Astrocyte (in vitro differentiated cells and primary cell): ENCODE measurements around the gene HMOX2. TPM values are rescaled to one million over a fixed set of nuclear protein-coding genes. Genes with fewer than 3 reads are reported as not detected.

ENCODE experiments used
- DNase-seq: peaks from one replicate; pipeline ENCODE4 v3.0.0-alpha.2; 2010; ENCODE audit warnings: low read depth
- FAIRE-seq: peaks from 2 replicates; lab custom pipeline; 2011; peaks lifted over from hg19 to GRCh38; lab: Jason Lieb, UNC
- H2AFZ ChIP-seq: 2 replicates; pipeline ENCODE4 v1.6.0; 2012; ENCODE audit warnings: low read depth, low read length, inconsistent platforms
- H3K27ac ChIP-seq: 2 replicates; pipeline ENCODE4 v1.5.1; 2011; ENCODE audit warnings: low read depth, low read length, inconsistent platforms
- H3K27me3 ChIP-seq: 2 replicates; pipeline ENCODE4 v1.6.0; 2011; ENCODE audit warnings: low read length, inconsistent platforms; ENCODE audit not compliant: insufficient read depth
- H3K36me3 ChIP-seq: 2 replicates; pipeline ENCODE4 v1.5.1; 2011; ENCODE audit warnings: low read length, inconsistent platforms; ENCODE audit not compliant: insufficient read depth
- H3K4me1 ChIP-seq: 2 replicates; pipeline ENCODE4 v1.5.1; 2011; ENCODE audit warnings: low read length, inconsistent platforms; ENCODE audit not compliant: insufficient read depth
- H3K4me2 ChIP-seq: 2 replicates; pipeline ENCODE4 v1.6.0; 2012; ENCODE audit warnings: low read length, inconsistent platforms
- H3K4me3 ChIP-seq: 2 replicates; pipeline ENCODE4 v1.5.1; 2011; ENCODE audit warnings: low read depth, mild to moderate bottlenecking, low read length, inconsistent platforms; ENCODE audit not compliant: insufficient read depth
- H3K79me2 ChIP-seq: 2 replicates; pipeline ENCODE4 v1.6.0; 2012; ENCODE audit warnings: mild to moderate bottlenecking, low read length, inconsistent platforms; ENCODE audit not compliant: insufficient read depth
- H3K9ac ChIP-seq: 2 replicates; pipeline ENCODE4 v1.6.0; 2012; ENCODE audit warnings: mild to moderate bottlenecking, low read length, inconsistent platforms
- H3K9me3 ChIP-seq: 2 replicates; pipeline ENCODE4 v1.5.1; 2012; ENCODE audit warnings: low read depth, mild to moderate bottlenecking, low read length, inconsistent platforms; ENCODE audit not compliant: insufficient read depth
- H4K20me1 ChIP-seq: 2 replicates; pipeline ENCODE4 v1.6.0; 2012; ENCODE audit warnings: low read length, inconsistent platforms; ENCODE audit not compliant: insufficient read depth
- H3K27ac Mint-ChIP-seq: one replicate; pipeline ENCODE4 v1.8.0; 2021; ENCODE audit warnings: mild to moderate bottlenecking, mixed read lengths; ENCODE audit not compliant: unreplicated experiment
- H3K27me3 Mint-ChIP-seq: one replicate; pipeline ENCODE4 v1.8.0; 2021; ENCODE audit warnings: low read depth, mixed read lengths; ENCODE audit not compliant: unreplicated experiment
- H3K36me3 Mint-ChIP-seq: one replicate; pipeline ENCODE4 v1.8.0; 2021; ENCODE audit warnings: low read depth, mixed read lengths; ENCODE audit not compliant: unreplicated experiment
- H3K4me1 Mint-ChIP-seq: one replicate; pipeline ENCODE4 v1.8.0; 2021; ENCODE audit warnings: low read depth, mixed read lengths; ENCODE audit not compliant: unreplicated experiment
- H3K4me3 Mint-ChIP-seq: one replicate; pipeline ENCODE4 v1.8.0; 2021; ENCODE audit warnings: mild to moderate bottlenecking, moderate library complexity, mixed read lengths; ENCODE audit not compliant: unreplicated experiment
- H3K9me3 Mint-ChIP-seq: one replicate; pipeline ENCODE4 v1.8.0; 2021; ENCODE audit warnings: mild to moderate bottlenecking, mixed read lengths; ENCODE audit not compliant: unreplicated experiment
- EZH2 ChIP-seq: IDR thresholded peaks from 2 replicates; pipeline ENCODE4 v1.6.1; 2012; ENCODE audit warnings: mild to moderate bottlenecking, low read length, inconsistent platforms; ENCODE audit not compliant: insufficient read depth
- total RNA-seq: library from RNA; stranded (reverse); gene quantifications from 2 replicates; pipeline ENCODE4 v1.2.1, GENCODE V29; 2021
- TF ChIP-seq, protein P1 (sequence below): IDR thresholded peaks from 2 replicates; pipeline ENCODE4 v1.5.1; 2011; ENCODE audit warnings: low read depth, mild to moderate bottlenecking, inconsistent platforms, low read length, moderate library complexity; ENCODE audit not compliant: insufficient read depth

Gene HMOX2
- total RNA-seq, 1 donor from 2014 or later = 64.9 TPM

GRCh38 chr16:4452674-4453073 is 23.5 kb upstream of the HMOX2 start:
- Mint-ChIP-seq H3K4me1 (no peaks in the 10 kb centered on the region), H3K36me3 (peaks cover 17% of the 10 kb centered on the region), H3K4me3 (no peak overlapping the region), H3K9me3 (no peaks in the 10 kb centered on the region), H3K27ac (no peak overlapping the region), H3K27me3 (no peaks in the 10 kb centered on the region)
- no peak overlapping the region for H3K4me2 ChIP-seq
- H4K20me1 ChIP-seq = peaks cover 40% of the 10 kb centered on the region
- peaks cover 39% of the 10 kb centered on the region for H3K36me3 ChIP-seq
- no peak overlapping the region for H3K4me3 ChIP-seq
- DNase-seq = no peak
- H3K4me1 ChIP-seq = no peaks in the 10 kb centered on the region
- H3K9ac ChIP-seq = no peak overlapping the region
- H2AFZ ChIP-seq = no peak overlapping the region
- no peaks in the 10 kb centered on the region for H3K79me2 ChIP-seq
- TF ChIP-seq, protein P1, sequence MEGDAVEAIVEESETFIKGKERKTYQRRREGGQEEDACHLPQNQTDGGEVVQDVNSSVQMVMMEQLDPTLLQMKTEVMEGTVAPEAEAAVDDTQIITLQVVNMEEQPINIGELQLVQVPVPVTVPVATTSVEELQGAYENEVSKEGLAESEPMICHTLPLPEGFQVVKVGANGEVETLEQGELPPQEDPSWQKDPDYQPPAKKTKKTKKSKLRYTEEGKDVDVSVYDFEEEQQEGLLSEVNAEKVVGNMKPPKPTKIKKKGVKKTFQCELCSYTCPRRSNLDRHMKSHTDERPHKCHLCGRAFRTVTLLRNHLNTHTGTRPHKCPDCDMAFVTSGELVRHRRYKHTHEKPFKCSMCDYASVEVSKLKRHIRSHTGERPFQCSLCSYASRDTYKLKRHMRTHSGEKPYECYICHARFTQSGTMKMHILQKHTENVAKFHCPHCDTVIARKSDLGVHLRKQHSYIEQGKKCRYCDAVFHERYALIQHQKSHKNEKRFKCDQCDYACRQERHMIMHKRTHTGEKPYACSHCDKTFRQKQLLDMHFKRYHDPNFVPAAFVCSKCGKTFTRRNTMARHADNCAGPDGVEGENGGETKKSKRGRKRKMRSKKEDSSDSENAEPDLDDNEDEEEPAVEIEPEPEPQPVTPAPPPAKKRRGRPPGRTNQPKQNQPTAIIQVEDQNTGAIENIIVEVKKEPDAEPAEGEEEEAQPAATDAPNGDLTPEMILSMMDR = no peak
- no peak for TF ChIP-seq EZH2
- no peaks in the 10 kb centered on the region for H3K9me3 ChIP-seq
- FAIRE-seq = no peak
- H3K27me3 ChIP-seq = no peaks in the 10 kb centered on the region
- H3K27ac ChIP-seq = no peak overlapping the region

DNA sequence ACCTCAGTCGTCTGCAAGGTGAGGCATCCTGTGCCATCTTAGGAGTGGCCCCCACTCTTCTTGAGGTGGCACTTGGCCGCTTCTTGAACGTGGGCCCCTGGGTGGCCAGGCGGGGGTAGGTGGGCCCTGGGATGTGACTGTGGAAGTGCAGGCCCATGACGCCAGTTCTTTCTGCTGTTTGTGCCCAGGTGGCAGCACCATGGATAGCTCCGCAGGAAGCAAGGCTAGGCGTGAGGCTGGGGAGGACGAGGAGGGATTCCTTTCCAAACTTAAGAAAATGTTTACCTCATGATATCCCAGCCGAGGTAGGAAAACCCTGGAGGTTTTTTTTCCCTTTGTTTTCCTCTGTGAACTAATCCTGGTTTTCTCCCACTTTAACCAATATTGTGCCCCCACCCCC is 21.6 kb upstream of the HMOX2 start:
- peaks cover 35% of the 10 kb centered on the region for H3K36me3 ChIP-seq
- no peaks in the 10 kb centered on the region for H3K9me3 ChIP-seq
- H3K36me3 Mint-ChIP-seq = peaks cover 20% of the 10 kb centered on the region
- no peak for TF ChIP-seq EZH2
- TF ChIP-seq, protein P1 = no peak
- FAIRE-seq = no peak
- H3K27ac Mint-ChIP-seq = no peak overlapping the region
- H3K79me2 ChIP-seq = no peaks in the 10 kb centered on the region
- H3K4me1 ChIP-seq = peaks cover 5% of the 10 kb centered on the region
- H3K9ac ChIP-seq = no peak overlapping the region
- H2AFZ ChIP-seq = no peak overlapping the region
- no peaks in the 10 kb centered on the region for H3K27me3 Mint-ChIP-seq
- H3K27me3 ChIP-seq = no peaks in the 10 kb centered on the region
- peaks cover 40% of the 10 kb centered on the region for H4K20me1 ChIP-seq
- no peak overlapping the region for H3K4me2 ChIP-seq
- no peaks in the 10 kb centered on the region for H3K9me3 Mint-ChIP-seq
- H3K4me3 Mint-ChIP-seq = no peak overlapping the region
- H3K4me1 Mint-ChIP-seq = peaks cover 5% of the 10 kb centered on the region
- H3K4me3 ChIP-seq = no peak overlapping the region
- H3K27ac ChIP-seq = no peak overlapping the region
- no peak for DNase-seq

DNA sequence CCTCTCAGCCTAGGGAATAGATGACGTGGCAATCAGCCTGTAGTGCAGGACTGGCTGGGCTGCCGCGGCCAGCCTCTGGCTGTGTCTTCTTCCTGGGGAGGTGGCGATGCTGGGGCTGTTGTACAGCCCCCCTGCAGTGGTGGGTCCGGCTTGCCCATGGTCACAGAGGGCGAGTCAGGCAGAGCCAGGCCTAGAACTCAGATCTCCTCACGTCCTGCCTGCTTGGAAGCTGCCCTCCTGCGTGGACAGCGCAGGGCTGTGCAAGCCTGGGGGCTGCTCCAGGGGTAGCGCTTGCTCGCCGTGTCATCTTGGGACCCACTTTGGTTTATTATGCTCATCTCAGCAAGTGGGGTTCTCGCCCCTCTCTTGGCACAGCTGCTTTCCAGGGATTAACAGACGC is 21.1 kb upstream of the HMOX2 start:
- TF ChIP-seq EZH2 = no peak
- TF ChIP-seq, protein P1 = no peak
- Mint-ChIP-seq H3K9me3 (no peaks in the 10 kb centered on the region), H3K4me1 (peaks cover 5% of the 10 kb centered on the region), H3K27me3 (no peaks in the 10 kb centered on the region), H3K4me3 (no peak overlapping the region), H3K36me3 (peaks cover 22% of the 10 kb centered on the region), H3K27ac (no peak overlapping the region)
- Histone ChIP-seq H3K27me3 (no peaks in the 10 kb centered on the region), H3K9me3 (no peaks in the 10 kb centered on the region), H3K4me3 (no peak overlapping the region), H4K20me1 (peaks cover 40% of the 10 kb centered on the region), H3K36me3 (peaks cover 33% of the 10 kb centered on the region), H3K9ac (no peak overlapping the region), H3K79me2 (no peaks in the 10 kb centered on the region), H3K27ac (no peak overlapping the region), H3K4me1 (peaks cover 5% of the 10 kb centered on the region), H3K4me2 (no peak overlapping the region), H2AFZ (no peak overlapping the region)
- no peak for FAIRE-seq
- DNase-seq = no peak
